Activated CD8-positive, alpha-beta T cell treated with anti-CD3 and anti-CD28 coated beads for 36 hours (primary cell): ENCODE measurements around the gene SH2D2A. TPM values are rescaled to one million over a fixed set of nuclear protein-coding genes. Genes with fewer than 3 reads are reported as not detected.

ENCODE experiments used
- ATAC-seq: fragments of 200-7000 bp; cut with Tn5 transposase; one replicate; pipeline ENCODE4 v1.10.0; 2021; ENCODE audit warnings: mild to moderate bottlenecking, moderate library complexity
- CTCF ChIA-PET: fragments of 350-600 bp; sonication (Branson Sonifier 250); formaldehyde crosslinking; loops from one replicate; lab custom pipeline; 2021; ENCODE audit warnings: antibody characterized with exemption; lab: Charles Lee
- POLR2A ChIA-PET: fragments of 350-600 bp; sonication (Branson Sonifier 250); formaldehyde crosslinking; loops from one replicate; lab custom pipeline; 2021; ENCODE audit warnings: antibody characterized with exemption; lab: Charles Lee
- DNase-seq: peaks from one replicate; pipeline ENCODE4 v3.0.0-alpha.2; 2020
- H3K27ac Mint-ChIP-seq: one replicate; pipeline ENCODE4 v1.8.0; 2021; ENCODE audit warnings: mild to moderate bottlenecking, mixed read lengths
- H3K27me3 Mint-ChIP-seq: one replicate; pipeline ENCODE4 v1.8.0; 2021; ENCODE audit warnings: mixed read lengths
- H3K36me3 Mint-ChIP-seq: one replicate; pipeline ENCODE4 v1.8.0; 2021; ENCODE audit warnings: low read depth, mixed read lengths
- H3K4me1 Mint-ChIP-seq: one replicate; pipeline ENCODE4 v1.8.0; 2021; ENCODE audit warnings: low read depth, mixed read lengths
- H3K4me3 Mint-ChIP-seq: one replicate; pipeline ENCODE4 v1.8.0; 2021; ENCODE audit warnings: mild to moderate bottlenecking, moderate library complexity, mixed read lengths
- H3K9me3 Mint-ChIP-seq: one replicate; pipeline ENCODE4 v1.8.0; 2021; ENCODE audit warnings: mixed read lengths
- CTCF ChIP-seq: fragments of 200-600 bp; IDR thresholded peaks from one replicate; pipeline ENCODE4 v1.8.0; 2022; ENCODE audit warnings: antibody characterized with exemption, mild to moderate bottlenecking
- intact Hi-C: fragments of 100-400 bp; cut with micrococcal nuclease; formaldehyde crosslinking; loops from one replicate; pipeline ENCODE4 v1.10.0; 2022
- total RNA-seq, 2 experiments: library from RNA; stranded (reverse); gene quantifications; one replicate each; pipeline ENCODE4 v1.2.3, GENCODE V29; 2021

SH2D2A gene
- 100 to 1,000 TPM; 297 to 315 TPM for total RNA-seq

DNA sequence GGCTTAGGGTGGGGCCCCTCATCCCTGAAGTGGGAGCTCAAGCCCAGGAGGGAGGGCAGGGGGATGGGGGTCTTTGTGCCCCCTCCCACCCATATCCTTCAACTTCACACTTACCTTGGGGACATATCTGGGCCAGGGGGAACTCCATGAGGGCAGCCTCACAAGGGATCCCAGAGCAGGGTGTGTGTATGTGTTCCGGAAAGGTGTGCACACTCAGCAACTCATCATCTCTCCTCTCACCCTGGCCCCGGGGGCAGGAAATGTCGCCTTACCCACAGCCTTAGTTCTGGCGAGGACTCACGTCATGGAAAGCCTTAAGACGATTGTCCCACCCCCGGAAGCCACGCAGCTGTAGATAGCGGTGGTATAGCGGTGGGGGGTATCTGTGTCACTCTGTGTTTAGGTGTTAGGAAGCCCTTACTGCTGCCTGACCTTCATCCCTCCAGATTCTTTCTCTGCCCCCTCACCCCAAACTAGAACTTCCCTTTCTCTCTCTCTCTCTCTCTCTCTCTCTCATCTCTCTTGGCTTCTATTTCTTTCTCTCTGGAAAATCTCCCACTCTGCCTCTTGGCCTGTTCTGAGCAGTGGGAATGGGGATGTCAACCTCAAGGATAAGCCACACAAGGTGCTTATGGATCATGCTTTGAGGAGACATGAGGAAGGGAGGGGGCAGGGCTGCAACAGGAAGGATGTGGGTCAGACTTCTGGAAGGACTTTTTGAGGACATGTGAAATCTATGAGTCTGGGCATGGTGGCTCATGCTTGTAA, at the start of gene SH2D2A:
SH2D2A (minus strand) TSS at position 288 of the 768 bp plus-strand sequence; CDS start at position 148, 140 bp downstream.
- TF ChIP-seq CTCF = no peak
- Mint-ChIP-seq H3K4me1 (peaks cover 51% of the 10 kb centered on the region), H3K27me3 (no peaks in the 10 kb centered on the region), H3K27ac (peak within 1 kb of the TSS; percentile 99), H3K36me3 (peaks cover 59% of the 10 kb centered on the region), H3K9me3 (peaks cover 6% of the 10 kb centered on the region), H3K4me3 (peak within 1 kb of the TSS; percentile 94)
- DNase-seq = peak; percentile 99
- intact Hi-C loops = loop anchor here (5.0 kb wide), 1 partner anchor 46 kb away; the partner anchor contains the start of gene NTRK1
- POLR2A ChIA-PET = interaction anchor here (0.6 to 2.7 kb wide), 14 partner anchors 8 to 87 kb away, joined by 3 to 28 read pairs (median 4); partner anchors contain the start of genes MRPL24, NTRK1 and PRCC
- CTCF ChIA-PET = interaction anchor here (1.0 to 12.8 kb wide), 4 partner anchors 17 to 91 kb away, joined by 4 to 121 read pairs (median 9); partner anchors contain the start of genes INSRR and NTRK1
- peak; percentile 87 for ATAC-seq

- TF ChIP-seq CTCF = no peak
- Mint-ChIP-seq H3K27ac (peak overlapping the region; percentile 47), H3K36me3 (no peaks in the 10 kb centered on the region), H3K4me3 (peak overlapping the region; percentile 3), H3K9me3 (no peaks in the 10 kb centered on the region), H3K27me3 (peaks cover 30% of the 10 kb centered on the region), H3K4me1 (peaks cover 55% of the 10 kb centered on the region)
- DNase-seq (no peak), ATAC-seq (peak; percentile 34)
- intact Hi-C loops = no loop called here
- ChIA-PET POLR2A (interaction anchor here (0.9 to 1.1 kb wide), 2 partner anchors 21 to 49 kb away, joined by 3 read pairs; partner anchors contain the start of gene SH2D2A), CTCF (interaction anchor here (0.9 to 13.5 kb wide), 2 partner anchors 29 to 46 kb away, joined by 3 to 273 read pairs; no protein-coding TSS in a partner anchor)
Observed at GRCh38 chr1:156865865-156866248, 49.2 kb upstream of the SH2D2A start.

DNA sequence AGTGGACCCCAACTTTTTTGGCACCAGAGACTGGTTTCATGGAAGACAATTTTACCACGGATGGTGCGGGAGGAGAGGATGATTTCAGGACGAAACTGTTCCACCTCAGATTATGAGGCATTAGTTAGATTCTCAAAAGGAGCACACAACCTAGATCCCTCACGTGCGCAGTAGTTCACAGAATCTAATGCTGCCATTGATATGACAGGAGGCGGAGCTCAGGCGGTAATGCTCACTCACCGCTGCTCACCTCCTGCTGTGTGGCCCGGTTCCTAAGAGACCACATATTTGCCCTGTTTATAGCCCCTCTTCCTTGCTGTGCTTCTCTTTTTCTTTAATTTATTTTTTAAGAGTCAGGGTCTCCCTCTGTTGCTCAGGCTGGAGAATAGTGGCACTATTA, 48.6 kb upstream of the SH2D2A start:
- POLR2A ChIA-PET = interaction anchor here (0.9 kb wide), 1 partner anchor 48 kb away, joined by 3 read pairs; the partner anchor contains the start of gene SH2D2A
- H3K27ac Mint-ChIP-seq = peak overlapping the region; percentile 47
- ATAC-seq = no peak
- intact Hi-C loops = no loop called here
- H3K4me3 Mint-ChIP-seq = peak overlapping the region; percentile 3
- no peak for DNase-seq
- peaks cover 32% of the 10 kb centered on the region for H3K27me3 Mint-ChIP-seq
- no peaks in the 10 kb centered on the region for H3K36me3 Mint-ChIP-seq
- CTCF ChIA-PET = interaction anchor here (0.9 to 13.5 kb wide), 3 partner anchors 27 to 47 kb away, joined by 3 to 273 read pairs (median 5); no protein-coding TSS in a partner anchor
- no peaks in the 10 kb centered on the region for H3K9me3 Mint-ChIP-seq
- peaks cover 53% of the 10 kb centered on the region for H3K4me1 Mint-ChIP-seq
- no peak for TF ChIP-seq CTCF

DNA sequence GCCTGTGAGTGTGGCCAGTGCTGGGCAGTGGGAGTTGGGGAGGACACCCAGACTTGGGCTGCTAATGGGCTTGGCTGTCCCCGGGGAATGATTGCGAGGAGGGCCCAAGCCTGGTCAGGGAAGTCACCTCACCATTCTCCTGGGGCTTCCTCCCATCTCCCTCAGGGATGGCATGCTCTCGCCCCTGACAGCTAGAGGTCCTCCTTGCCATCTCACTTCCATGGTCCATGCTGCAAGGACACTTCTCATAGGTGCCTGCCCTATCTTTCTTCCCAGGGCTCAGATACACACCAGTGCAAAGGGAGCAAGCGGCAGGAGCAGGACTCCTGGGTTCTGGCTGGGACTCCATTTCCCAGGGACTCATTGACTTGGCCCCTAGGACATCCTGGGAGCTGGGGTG, 48.1 kb upstream of the SH2D2A start:
- DNase-seq = no peak
- ChIA-PET CTCF (interaction anchor here (1.0 to 13.5 kb wide), 4 partner anchors 27 to 176 kb away, joined by 4 to 273 read pairs (median 6); no protein-coding TSS in a partner anchor), POLR2A (interaction anchor here (0.7 to 1.1 kb wide), 3 partner anchors 9 to 19 kb away, joined by 3 to 4 read pairs (median 3); no protein-coding TSS in a partner anchor)
- no peak overlapping the region for H3K27ac Mint-ChIP-seq
- H3K27me3 Mint-ChIP-seq = peaks cover 34% of the 10 kb centered on the region
- H3K4me1 Mint-ChIP-seq = peaks cover 57% of the 10 kb centered on the region
- H3K9me3 Mint-ChIP-seq = no peaks in the 10 kb centered on the region
- intact Hi-C loops = loop anchor here (5.0 kb wide), 2 partner anchors 47 to 137 kb away; partner anchors contain the start of genes ISG20L2, METTL25B and SH2D2A
- TF ChIP-seq CTCF = no peak
- H3K36me3 Mint-ChIP-seq = no peaks in the 10 kb centered on the region
- no peak overlapping the region for H3K4me3 Mint-ChIP-seq
- no peak for ATAC-seq
